ENCODE results near the gene ZNF775. TPM values are rescaled to one million over a fixed set of nuclear protein-coding genes. Genes with fewer than 3 reads are reported as not detected.

ZNF775 gene
- total RNA-seq, 2 donors from 2014 or later: 4.2 to 11.5 TPM

GRCh38 chr7:150368884-150369747 lies 10.0 kb upstream of the ZNF775 start:
- ATAC-seq (ENCODE audit: insufficient number of reproducible peaks, low FRiP score, low read depth) (peak; percentile 29), DNase-seq (ENCODE audit: low spot score) (no peak)
- Histone ChIP-seq H3K27me3 (replicated peaks; ENCODE audit: insufficient read depth) (no peaks in the 10 kb centered on the region), H3K27ac (peak overlapping the region; percentile 82 to 94), H3K36me3 (peaks cover 24% of the 10 kb centered on the region), H3K4me1 (ENCODE audit: control insufficient read depth in 1 of 2, low read depth in 2 of 2) (peaks cover 8 to 36% of the 10 kb centered on the region in 2 donors), H3K4me3 (peak overlapping the region; percentile 86), H3K9me3 (no peaks in the 10 kb centered on the region)
- no peak for TF ChIP-seq CTCF (IDR thresholded peaks at IDR 0.05)

- Histone ChIP-seq H3K9me3 (no peaks in the 10 kb centered on the region), H3K36me3 (peaks cover 30% of the 10 kb centered on the region), H3K27ac (peak overlapping the region; percentile 82 to 94), H3K27me3 (replicated peaks; ENCODE audit: insufficient read depth) (no peaks in the 10 kb centered on the region), H3K4me1 (ENCODE audit: control insufficient read depth in 1 of 2, low read depth in 2 of 2) (peaks cover 8 to 36% of the 10 kb centered on the region in 2 donors), H3K4me3 (peak overlapping the region; percentile 86)
- ATAC-seq (ENCODE audit: insufficient number of reproducible peaks, low FRiP score, low read depth) (no peak), DNase-seq (ENCODE audit: low spot score) (no peak)
- no peak for TF ChIP-seq CTCF (IDR thresholded peaks at IDR 0.05)
Measured at GRCh38 chr7:150369748-150370501, 9.2 kb upstream of the ZNF775 start.

GRCh38 chr7:150370612-150371071 lies 8.5 kb upstream of the ZNF775 start:
- Histone ChIP-seq H3K27ac (no peak overlapping the region), H3K4me1 (ENCODE audit: control insufficient read depth in 1 of 2, low read depth in 2 of 2) (peaks cover 8 to 36% of the 10 kb centered on the region in 2 donors), H3K27me3 (replicated peaks; ENCODE audit: insufficient read depth) (no peaks in the 10 kb centered on the region), H3K36me3 (peaks cover 30% of the 10 kb centered on the region), H3K9me3 (no peaks in the 10 kb centered on the region), H3K4me3 (no peak overlapping the region)
- ATAC-seq (ENCODE audit: insufficient number of reproducible peaks, low FRiP score, low read depth) (no peak), DNase-seq (ENCODE audit: low spot score) (no peak)
- TF ChIP-seq CTCF (IDR thresholded peaks at IDR 0.05): no peak

GRCh38 chr7:150371131-150371995 lies 7.8 kb upstream of the ZNF775 start:
- ATAC-seq (ENCODE audit: insufficient number of reproducible peaks, low FRiP score, low read depth) (no peak), DNase-seq (ENCODE audit: low spot score) (no peak)
- no peak for TF ChIP-seq CTCF (IDR thresholded peaks at IDR 0.05)
- Histone ChIP-seq H3K9me3 (no peaks in the 10 kb centered on the region), H3K36me3 (peaks cover 30% of the 10 kb centered on the region), H3K4me3 (no peak overlapping the region), H3K27me3 (replicated peaks; ENCODE audit: insufficient read depth) (no peaks in the 10 kb centered on the region), H3K4me1 (ENCODE audit: control insufficient read depth in 1 of 2, low read depth in 2 of 2) (peaks cover 8 to 36% of the 10 kb centered on the region in 2 donors), H3K27ac (no peak overlapping the region)
